GM19240 (cell line): Measurements from ENCODE around the gene DVL2.

Experiments
- DNase-seq: peaks from one replicate; pipeline ENCODE4 v3.0.0; 2011; ENCODE audit warnings: low spot score; ENCODE audit not compliant: insufficient read length

The DVL2 gene

GRCh38 chr17:7238420-7239090, 4.2 kb upstream of the DVL2 start:
- DNase-seq, result no peak

GRCh38 chr17:7237761-7238419, 3.6 kb upstream of the DVL2 start:
- DNase-seq, result peak; percentile 64

GRCh38 chr17:7237266-7237760, 3.0 kb upstream of the DVL2 start:
- no peak for DNase-seq

- DNase-seq, result no peak
Observed at GRCh38 chr17:7236808-7237207, 2.5 kb upstream of the DVL2 start.

- DNase-seq, result no peak
Observed at GRCh38 chr17:7235693-7236665, 1.7 kb upstream of the DVL2 start.

- no peak for DNase-seq
Observed at GRCh38 chr17:7233701-7234082, 625 bp downstream of the DVL2 start.

GRCh38 chr17:7232114-7232513, 2.2 kb downstream of the DVL2 start:
- no peak for DNase-seq

- DNase-seq, result no peak
Observed at GRCh38 chr17:7229504-7229903, 4.8 kb downstream of the DVL2 start.

- DNase-seq, result no peak
Observed at GRCh38 chr17:7228920-7229319, 5.4 kb downstream of the DVL2 start.

- DNase-seq, result no peak
Observed at GRCh38 chr17:7226721-7227710, 7.3 kb downstream of the DVL2 start.

- DNase-seq, result no peak
Observed at GRCh38 chr17:7225711-7226331, 8.5 kb downstream of the DVL2 start.

GRCh38 chr17:7224661-7225111, 9.6 kb downstream of the DVL2 start:
- no peak for DNase-seq

- no peak for DNase-seq
Observed at GRCh38 chr17:7224110-7224509, 10.2 kb downstream of the DVL2 start.

- no peak for DNase-seq
Observed at GRCh38 chr17:7223375-7223774, 10.9 kb downstream of the DVL2 start.

- DNase-seq, result no peak
Observed at GRCh38 chr17:7222972-7223292, 11.4 kb downstream of the DVL2 start.

GRCh38 chr17:7222093-7222971, 12.0 kb downstream of the DVL2 start:
- DNase-seq, result no peak

- DNase-seq, result no peak
Observed at GRCh38 chr17:7221278-7222092, 12.8 kb downstream of the DVL2 start.

- DNase-seq, result peak; percentile 69
Observed at GRCh38 chr17:7220593-7221277, 13.6 kb downstream of the DVL2 start.
